Trophoblast cell (in vitro differentiated cells and primary cell): ENCODE data around the gene ITPKB.

Source experiments
- DNase-seq, 2 donors: peaks; one replicate each; pipeline ENCODE4 v3.0.0-alpha.2; 2016
- H2AFZ ChIP-seq: 2 replicates; pipeline ENCODE4 v1.6.1; 2013; ENCODE audit warnings: low read length, moderate library complexity, mild to moderate bottlenecking; ENCODE audit not compliant: insufficient read depth, poor library complexity
- H2AK5ac ChIP-seq: 2 replicates; pipeline ENCODE4 v1.6.1; 2013; ENCODE audit warnings: mild to moderate bottlenecking, low read length
- H2BK120ac ChIP-seq: 2 replicates; pipeline ENCODE4 v1.6.1; 2013; ENCODE audit warnings: low read length, mild to moderate bottlenecking, moderate library complexity; ENCODE audit not compliant: insufficient read depth, poor library complexity
- H2BK12ac ChIP-seq: 2 replicates; pipeline ENCODE4 v1.6.1; 2013; ENCODE audit warnings: mild to moderate bottlenecking, low read length, moderate library complexity
- H2BK5ac ChIP-seq: 2 replicates; pipeline ENCODE4 v1.6.1; 2013; ENCODE audit warnings: low read length, low read depth, moderate library complexity, mild to moderate bottlenecking; ENCODE audit not compliant: poor library complexity
- H3K14ac ChIP-seq: 2 replicates; pipeline ENCODE4 v1.6.1; 2013; ENCODE audit warnings: mild to moderate bottlenecking, low read length
- H3K18ac ChIP-seq: 2 replicates; pipeline ENCODE4 v1.6.1; 2013; ENCODE audit warnings: mild to moderate bottlenecking, low read length
- H3K23ac ChIP-seq: 2 replicates; pipeline ENCODE4 v1.6.1; 2013; ENCODE audit warnings: low read length
- H3K27ac ChIP-seq: 2 replicates; pipeline ENCODE4 v1.5.1; 2013; ENCODE audit warnings: low read depth, mild to moderate bottlenecking, inconsistent platforms, low read length, moderate library complexity
- H3K27me3 ChIP-seq: 2 replicates; pipeline ENCODE4 v1.6.1; 2013; ENCODE audit warnings: inconsistent platforms, mild to moderate bottlenecking, low read length, moderate library complexity; ENCODE audit not compliant: insufficient read depth
- H3K36me3 ChIP-seq, 2 experiments: 1 replicate in 1 of 2; 2 replicates in 1 of 2; pipeline ENCODE4 v1.6.1; 2013; ENCODE audit warnings: low read length in 2 of 2, mild to moderate bottlenecking in 2 of 2, moderate library complexity in 1 of 2; ENCODE audit not compliant: insufficient read depth in 2 of 2, control insufficient read depth in 1 of 2
- H3K4ac ChIP-seq: 2 replicates; pipeline ENCODE4 v1.6.1; 2013; ENCODE audit warnings: low read depth, mild to moderate bottlenecking, low read length, moderate library complexity
- H3K4me1 ChIP-seq, 2 experiments: 1 replicate in 1 of 2; 2 replicates in 1 of 2; pipeline ENCODE4 v1.6.1; 2013; ENCODE audit warnings: low read length in 2 of 2, mild to moderate bottlenecking in 2 of 2, moderate library complexity in 1 of 2; ENCODE audit not compliant: insufficient read depth in 2 of 2, control insufficient read depth in 1 of 2
- H3K4me2 ChIP-seq: 2 replicates; pipeline ENCODE4 v1.6.1; 2013; ENCODE audit warnings: inconsistent platforms, mild to moderate bottlenecking, low read length, moderate library complexity
- H3K4me3 ChIP-seq: 2 replicates; pipeline ENCODE4 v1.5.1; 2013; ENCODE audit warnings: mild to moderate bottlenecking, low read depth, low read length, inconsistent platforms
- H3K79me1 ChIP-seq: one replicate; pipeline ENCODE4 v1.6.1; 2013; ENCODE audit warnings: low read length
- H3K79me2 ChIP-seq: 2 replicates; pipeline ENCODE4 v1.6.1; 2013; ENCODE audit warnings: low read length, mild to moderate bottlenecking; ENCODE audit not compliant: control insufficient read depth, insufficient read depth, poor library complexity
- H3K9ac ChIP-seq: 2 replicates; pipeline ENCODE4 v1.6.1; 2013; ENCODE audit warnings: mild to moderate bottlenecking, low read length
- H3K9me3 ChIP-seq: 2 replicates; pipeline ENCODE4 v1.6.1; 2013; ENCODE audit warnings: low read depth, mild to moderate bottlenecking, control low read depth, inconsistent platforms, low read length; ENCODE audit not compliant: insufficient read depth
- H4K12ac ChIP-seq: 2 replicates; pipeline ENCODE4 v1.6.1; 2013; ENCODE audit warnings: low read depth, mild to moderate bottlenecking, low read length, moderate library complexity
- H4K8ac ChIP-seq: 2 replicates; pipeline ENCODE4 v1.6.1; 2013; ENCODE audit warnings: low read depth, mild to moderate bottlenecking, low read length, moderate library complexity
- H4K91ac ChIP-seq: one replicate; pipeline ENCODE4 v1.6.1; 2013; ENCODE audit warnings: low read depth, mild to moderate bottlenecking, low read length, moderate library complexity
- WGBS: extraction: QIAGEN DNeasy Blood & Tissue Kit; methylation state at CpG from one replicate; pipeline ENCODE4 v1.1.7; 2013; ENCODE audit warnings: missing lambda C conversion rate; ENCODE audit not compliant: insufficient read length, insufficient coverage; ENCODE audit errors: extremely low coverage; 5-methylcytosine and 5-hydroxymethylcytosine counted together

ITPKB gene

DNA sequence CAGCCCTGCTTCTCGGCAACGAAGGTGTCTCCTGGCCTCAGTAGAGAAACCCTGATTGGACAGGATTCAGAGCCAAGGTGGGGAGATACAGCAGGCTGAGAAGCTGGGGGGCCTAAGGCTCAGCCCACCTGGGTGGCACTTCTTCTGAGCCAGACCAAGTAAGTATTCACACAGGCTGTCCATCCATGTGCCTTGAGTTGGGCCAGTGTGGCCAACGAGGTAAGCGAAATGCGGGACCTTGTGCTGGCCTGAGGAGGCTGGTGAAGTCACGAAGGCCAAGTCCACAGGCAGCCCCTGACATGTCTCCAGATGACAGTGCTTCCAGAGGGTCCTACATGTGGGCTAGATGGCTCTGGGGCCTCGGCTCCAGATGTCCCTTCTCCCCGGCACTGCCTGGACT is 91.4 kb downstream of the ITPKB start:
- Histone ChIP-seq H3K14ac (no peak overlapping the region), H3K18ac (no peak overlapping the region), H3K27ac (no peak overlapping the region), H3K27me3 (no peaks in the 10 kb centered on the region), H4K12ac (no peak overlapping the region), H4K91ac (no peak overlapping the region), H3K4ac (no peak overlapping the region), H3K9ac (no peak overlapping the region), H3K4me3 (no peak overlapping the region), H4K8ac (no peak overlapping the region), H3K23ac (no peak overlapping the region), H3K4me2 (no peak overlapping the region), H2BK5ac (no peak overlapping the region), H2AK5ac (no peak overlapping the region), H3K36me3 (peaks cover 4 to 7% of the 10 kb centered on the region in 2 experiments), H2BK120ac (no peak overlapping the region), H3K79me2 (no peaks in the 10 kb centered on the region), H3K4me1 (peaks cover 16 to 20% of the 10 kb centered on the region in 2 experiments), H3K9me3 (peaks cover 6% of the 10 kb centered on the region), H2AFZ (no peak overlapping the region), H3K79me1 (no peaks in the 10 kb centered on the region), H2BK12ac (no peak overlapping the region)
- WGBS: no CpG with 5 or more reads among the region's 8 CpGs
- no peak for DNase-seq

DNA sequence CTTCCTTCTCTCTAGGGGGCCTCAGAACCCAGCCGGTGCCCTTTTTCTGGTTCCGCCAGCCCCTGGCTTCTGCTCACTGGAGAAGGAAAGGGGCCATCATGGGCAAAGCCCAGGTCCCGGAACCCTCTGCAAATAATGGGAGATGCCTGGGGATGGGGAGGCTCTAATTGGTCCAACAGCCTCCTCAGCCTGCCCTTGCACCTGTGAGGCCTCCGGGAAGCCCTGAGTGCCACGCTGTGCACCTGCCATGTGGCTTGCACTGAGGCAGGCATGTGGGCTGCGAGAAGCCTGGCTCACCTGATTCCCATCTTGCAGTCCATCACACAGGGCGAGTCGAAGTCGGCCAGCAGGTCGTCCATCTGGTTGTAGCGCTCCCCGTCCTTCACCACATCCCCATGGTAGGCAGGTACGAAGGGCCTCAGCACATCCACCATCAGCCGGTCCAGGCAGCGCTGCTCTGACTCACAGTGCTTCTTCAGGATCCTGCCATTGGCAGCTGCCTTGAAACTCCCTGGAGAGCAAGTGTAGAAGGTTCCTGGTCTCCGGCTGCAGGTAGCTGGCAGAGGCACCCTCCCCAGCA is 92.1 kb downstream of the ITPKB start:
- no CpG with 5 or more reads among the region's 16 CpGs for WGBS
- H3K4me3 ChIP-seq: no peak overlapping the region
- no peak overlapping the region for H2BK12ac ChIP-seq
- no peak overlapping the region for H3K14ac ChIP-seq
- no peaks in the 10 kb centered on the region for H3K79me1 ChIP-seq
- H3K4ac ChIP-seq: no peak overlapping the region
- H2BK5ac ChIP-seq: no peak overlapping the region
- H3K18ac ChIP-seq: no peak overlapping the region
- H2BK120ac ChIP-seq: no peak overlapping the region
- no peak overlapping the region for H3K27ac ChIP-seq
- no peak overlapping the region for H4K8ac ChIP-seq
- no peak overlapping the region for H4K91ac ChIP-seq
- no peak overlapping the region for H3K9ac ChIP-seq
- H3K36me3 ChIP-seq: peaks cover 4 to 7% of the 10 kb centered on the region in 2 experiments
- peaks cover 6% of the 10 kb centered on the region for H3K9me3 ChIP-seq
- H3K4me2 ChIP-seq: no peak overlapping the region
- H3K23ac ChIP-seq: no peak overlapping the region
- no peak overlapping the region for H2AFZ ChIP-seq
- H3K79me2 ChIP-seq: no peaks in the 10 kb centered on the region
- no peaks in the 10 kb centered on the region for H3K27me3 ChIP-seq
- no peak overlapping the region for H4K12ac ChIP-seq
- DNase-seq: no peak
- no peak overlapping the region for H2AK5ac ChIP-seq
- peaks cover 17 to 21% of the 10 kb centered on the region in 2 experiments for H3K4me1 ChIP-seq

DNA sequence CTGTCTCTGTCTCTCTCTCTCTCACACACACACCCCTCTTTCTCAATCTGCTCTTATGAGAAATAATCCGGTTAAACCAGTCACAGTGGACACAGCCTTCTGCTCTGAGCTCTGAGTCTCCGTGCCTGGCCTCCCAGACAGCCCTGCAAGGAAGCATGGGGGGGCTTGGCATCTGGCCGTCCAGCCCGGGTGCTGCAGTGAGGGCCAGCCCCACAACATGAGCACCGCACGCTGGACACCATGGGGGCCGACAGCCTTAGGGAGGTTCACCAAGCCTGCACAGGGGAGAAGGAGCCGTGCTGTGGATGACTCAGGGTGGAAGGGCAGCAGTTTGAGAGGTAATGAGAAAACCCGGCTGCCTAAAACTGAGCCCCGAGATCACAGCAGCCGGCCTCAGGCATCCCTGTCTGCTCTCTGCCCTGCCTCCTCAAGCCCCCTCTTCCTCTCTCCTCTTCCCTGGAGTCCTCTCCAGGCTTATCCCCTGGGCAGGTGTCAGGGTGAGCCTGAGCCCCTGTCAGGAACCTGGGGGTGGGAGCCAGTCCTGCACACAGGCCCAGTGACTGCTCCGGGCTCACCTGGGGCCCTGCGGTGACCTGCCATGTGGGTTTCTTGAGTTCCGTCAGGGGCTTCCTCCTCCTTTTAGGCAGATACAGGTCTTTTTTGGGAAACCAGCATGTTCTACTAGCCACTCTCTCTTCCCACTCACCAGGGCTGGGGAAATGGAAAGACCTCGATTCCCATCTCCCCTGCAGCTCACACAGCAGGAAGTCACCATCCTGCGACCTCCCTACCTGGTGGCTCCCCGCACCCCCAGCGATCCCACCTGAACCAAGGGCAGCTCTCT is 92.8 kb downstream of the ITPKB start:
- Histone ChIP-seq H4K91ac (no peak overlapping the region), H3K4me1 (peaks cover 17 to 21% of the 10 kb centered on the region in 2 experiments), H2AK5ac (no peak overlapping the region), H3K4me2 (no peak overlapping the region), H3K9ac (no peak overlapping the region), H3K27ac (no peak overlapping the region), H3K23ac (no peak overlapping the region), H2AFZ (no peak overlapping the region), H4K12ac (no peak overlapping the region), H3K4me3 (no peak overlapping the region), H3K18ac (no peak overlapping the region), H2BK120ac (no peak overlapping the region), H3K9me3 (peaks cover 6% of the 10 kb centered on the region), H2BK12ac (no peak overlapping the region), H3K14ac (no peak overlapping the region), H4K8ac (no peak overlapping the region), H3K79me1 (no peaks in the 10 kb centered on the region), H3K36me3 (peaks cover 4 to 7% of the 10 kb centered on the region in 2 experiments), H2BK5ac (no peak overlapping the region), H3K27me3 (no peaks in the 10 kb centered on the region), H3K79me2 (no peaks in the 10 kb centered on the region), H3K4ac (no peak overlapping the region)
- no CpG with 5 or more reads among the region's 18 CpGs for WGBS
- peak; percentile 44 to 79 for DNase-seq

DNA sequence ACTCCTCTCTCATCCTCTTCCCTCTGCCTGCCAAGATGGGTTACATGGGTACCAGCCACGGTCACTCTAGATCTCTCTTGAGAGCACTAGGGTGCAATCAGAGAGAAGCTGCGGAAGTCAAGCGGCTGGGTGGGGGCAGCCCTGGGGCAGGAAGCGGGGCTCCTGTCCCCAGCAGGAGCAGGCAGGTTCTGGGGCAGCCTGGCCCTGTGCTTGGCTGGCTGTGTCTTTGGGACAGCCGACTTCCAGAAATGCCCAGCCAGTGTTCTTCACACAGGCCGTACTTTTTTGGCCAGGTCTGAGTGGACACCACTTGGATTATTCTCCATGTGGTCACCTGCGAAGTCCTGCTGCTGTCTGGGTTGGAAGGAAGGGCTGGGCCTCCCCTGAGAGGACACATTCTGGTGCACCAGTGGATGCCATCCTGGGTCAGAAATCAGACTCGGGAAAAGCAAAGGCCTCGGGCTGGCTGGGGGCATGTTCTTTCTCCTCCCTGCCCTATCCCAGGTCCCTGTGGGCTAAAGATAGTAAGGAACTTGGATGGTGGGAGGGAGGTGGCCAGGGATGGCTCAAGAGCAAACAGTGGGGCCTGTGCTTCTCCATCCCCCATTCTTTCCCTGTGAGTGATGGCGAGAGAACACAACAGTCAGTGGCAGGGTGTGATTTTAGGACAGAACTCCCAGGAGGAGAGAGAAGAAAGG is 93.7 kb downstream of the ITPKB start:
- H3K4me1 ChIP-seq: peaks cover 21 to 26% of the 10 kb centered on the region in 2 experiments
- no CpG with 5 or more reads among the region's 10 CpGs for WGBS

More for the DNA sequence above, 93.7 kb downstream of the ITPKB start:
- Histone ChIP-seq H2AFZ (no peak overlapping the region), H3K4ac (no peak overlapping the region), H3K9ac (no peak overlapping the region), H4K12ac (no peak overlapping the region), H3K36me3 (peaks cover 4 to 7% of the 10 kb centered on the region in 2 experiments), H3K9me3 (peaks cover 6% of the 10 kb centered on the region), H3K4me3 (no peak overlapping the region), H2BK5ac (no peak overlapping the region), H3K23ac (no peak overlapping the region), H4K91ac (no peak overlapping the region), H4K8ac (no peak overlapping the region), H3K4me2 (no peak overlapping the region), H3K79me1 (peaks cover 2% of the 10 kb centered on the region), H3K27ac (no peak overlapping the region), H3K18ac (no peak overlapping the region), H3K79me2 (no peaks in the 10 kb centered on the region), H2AK5ac (no peak overlapping the region), H2BK120ac (no peak overlapping the region), H2BK12ac (no peak overlapping the region), H3K27me3 (no peaks in the 10 kb centered on the region), H3K14ac (no peak overlapping the region)
- no peak for DNase-seq
